HG02981 (cell line): Measurements from ENCODE around the gene CHP1.
A peak's percentile ranks its signal among the peaks of the same experiment; 100 is the strongest.
"Not testable (repeated sequence)": the region's sequence is repeated elsewhere in the genome, so short reads cannot be mapped to it uniquely, and the experiment has no call there.

ENCODE experiments used
- ATAC-seq: cut with Tn5 transposase; IDR thresholded peaks from one replicate; pipeline ENCODE4 v1.9.1; 2021; ENCODE audit warnings: mild to moderate bottlenecking, moderate library complexity; ENCODE audit not compliant: unreplicated experiment

CHP1 gene

GRCh38 chr15:41256103-41256502 lies 25.0 kb downstream of the CHP1 start:
- no peak for ATAC-seq

DNA sequence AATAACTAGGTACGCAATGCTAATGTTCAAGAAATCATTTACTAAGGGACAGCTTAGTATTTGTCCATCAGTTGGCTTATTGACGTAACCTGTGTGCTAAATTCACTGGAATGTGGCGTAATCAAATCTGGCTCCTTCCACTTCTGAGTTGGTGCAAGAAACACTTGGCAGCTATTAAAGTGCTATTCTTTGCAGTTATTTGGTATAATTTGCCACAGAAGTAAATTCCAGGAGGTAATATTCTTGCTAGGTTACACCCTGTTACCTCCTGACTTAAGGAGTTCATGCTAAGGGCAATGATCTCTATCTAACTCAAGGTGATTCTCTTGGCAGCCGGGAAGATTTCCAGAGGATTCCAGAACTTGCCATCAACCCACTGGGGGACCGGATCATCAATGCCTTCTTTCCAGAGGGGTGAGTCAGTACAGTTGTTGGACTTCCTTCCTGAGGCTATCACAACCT lies 25.5 kb downstream of the CHP1 start:
- no peak for ATAC-seq

GRCh38 chr15:41258750-41259471 lies 27.8 kb downstream of the CHP1 start:
- no peak for ATAC-seq

GRCh38 chr15:41259546-41260189 lies 28.6 kb downstream of the CHP1 start:
- ATAC-seq: no peak

GRCh38 chr15:41260924-41261323 lies 29.9 kb downstream of the CHP1 start:
- ATAC-seq: not testable (repeated sequence)

DNA sequence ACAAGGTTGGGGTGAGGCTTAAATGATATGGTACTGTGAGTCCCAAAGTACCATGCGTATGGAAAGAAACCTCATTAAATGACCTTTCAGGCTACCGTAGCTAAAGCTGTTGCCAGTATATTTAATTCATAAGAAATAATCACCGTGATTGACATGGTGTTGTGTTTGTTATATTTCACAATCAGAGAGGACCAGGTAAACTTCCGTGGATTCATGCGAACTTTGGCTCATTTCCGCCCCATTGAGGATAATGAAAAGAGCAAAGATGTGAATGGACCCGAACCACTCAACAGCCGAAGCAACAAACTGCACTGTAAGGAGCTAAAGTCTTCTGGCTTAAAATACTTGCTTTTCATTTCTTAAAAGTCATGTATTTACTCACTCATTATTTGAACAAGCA lies 31.5 kb downstream of the CHP1 start:
- ATAC-seq: no peak

- no peak for ATAC-seq
These were observed 32.9 kb downstream of the CHP1 start for GRCh38 chr15:41263891-41264351.

GRCh38 chr15:41269887-41270286 lies 38.8 kb downstream of the CHP1 start:
- ATAC-seq: no peak

DNA sequence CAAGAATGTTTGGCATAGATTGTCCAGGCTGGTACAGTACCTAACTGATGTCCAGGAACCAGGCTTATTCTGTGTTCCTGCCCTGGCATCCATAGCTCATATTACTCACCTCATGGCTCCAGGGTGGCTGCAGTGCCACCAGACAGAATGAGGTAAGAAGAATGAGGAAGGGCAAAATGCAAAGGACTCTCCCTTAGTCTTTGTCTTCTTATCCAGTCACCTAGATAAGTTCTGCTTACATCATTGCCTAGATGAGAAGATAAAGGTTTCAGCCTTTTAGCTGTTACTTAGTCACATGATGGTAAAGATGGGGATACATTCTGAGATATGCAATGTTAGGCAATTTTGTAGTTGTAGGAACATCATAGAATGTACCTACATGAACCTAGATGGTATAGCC lies 45.8 kb downstream of the CHP1 start:
- ATAC-seq: no peak

- no peak for ATAC-seq
These were observed 47.3 kb downstream of the CHP1 start for GRCh38 chr15:41278319-41278718.

- no peak for ATAC-seq
These were observed 48.6 kb downstream of the CHP1 start for GRCh38 chr15:41279535-41280283.

DNA sequence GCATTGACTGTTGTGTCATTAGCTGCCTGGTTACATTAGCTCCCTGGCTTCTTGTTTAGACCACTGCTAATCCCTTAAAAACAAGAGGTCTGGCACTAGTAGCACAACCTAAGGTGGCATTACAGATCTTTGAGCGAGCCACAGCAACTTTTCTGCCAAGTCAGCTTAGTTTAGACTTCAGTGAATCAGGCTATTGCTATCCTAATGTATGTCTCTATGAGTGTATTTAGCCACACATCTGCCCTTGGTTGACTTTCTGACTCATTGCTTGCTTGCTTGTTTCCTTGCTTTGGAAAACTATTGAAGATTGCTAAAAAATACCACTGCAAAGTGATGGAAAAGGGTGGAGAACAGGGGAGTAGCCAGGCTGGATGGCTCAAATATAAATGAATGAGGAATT lies 50.2 kb downstream of the CHP1 start:
- no peak for ATAC-seq

- ATAC-seq: not testable (repeated sequence)
These were observed 51.4 kb downstream of the CHP1 start for GRCh38 chr15:41282436-41282835.

GRCh38 chr15:41282980-41283652 lies 52.0 kb downstream of the CHP1 start:
- not testable (repeated sequence) for ATAC-seq

DNA sequence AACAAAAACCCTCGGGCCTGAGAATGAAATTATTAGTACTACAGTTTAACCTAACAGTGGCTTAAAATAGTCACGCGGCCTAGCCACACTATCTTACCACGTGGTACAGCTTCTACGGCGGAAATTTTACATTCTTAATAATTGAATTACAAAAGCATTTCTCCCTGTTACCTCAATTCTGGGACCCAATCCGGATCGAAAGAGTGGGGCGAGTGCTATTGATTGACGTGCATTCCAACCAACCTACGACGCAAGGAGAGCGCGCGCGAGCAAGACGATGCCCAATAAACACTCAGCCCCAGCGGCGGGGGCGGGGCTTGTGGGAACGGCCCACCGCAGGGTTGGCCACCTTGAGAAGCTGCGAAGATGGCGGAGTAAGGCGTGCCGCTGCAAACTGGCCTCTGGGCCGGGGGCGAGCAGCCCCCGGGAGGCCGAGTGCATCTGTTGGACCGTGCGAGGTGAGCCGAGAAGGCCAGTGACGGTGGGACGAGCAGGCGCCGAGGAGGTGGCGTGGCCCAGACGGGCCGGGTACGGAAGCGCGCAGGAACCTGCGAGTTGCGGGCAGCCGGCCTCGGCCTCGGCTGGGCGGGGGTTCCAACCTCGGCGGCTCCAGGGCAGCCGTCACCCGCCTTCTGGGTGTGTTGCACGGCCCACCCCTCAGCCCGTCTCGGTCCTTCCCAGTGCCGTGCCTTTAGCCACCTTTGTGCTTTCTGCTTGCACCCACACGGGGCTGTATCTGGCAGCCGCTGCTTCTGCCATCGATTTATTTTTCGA lies 52.8 kb downstream of the CHP1 start:
- ATAC-seq: peak; percentile 95

- no peak for ATAC-seq
These were observed 53.5 kb downstream of the CHP1 start for GRCh38 chr15:41284427-41285177.

- ATAC-seq: no peak
These were observed 54.2 kb downstream of the CHP1 start for GRCh38 chr15:41285285-41285684.

DNA sequence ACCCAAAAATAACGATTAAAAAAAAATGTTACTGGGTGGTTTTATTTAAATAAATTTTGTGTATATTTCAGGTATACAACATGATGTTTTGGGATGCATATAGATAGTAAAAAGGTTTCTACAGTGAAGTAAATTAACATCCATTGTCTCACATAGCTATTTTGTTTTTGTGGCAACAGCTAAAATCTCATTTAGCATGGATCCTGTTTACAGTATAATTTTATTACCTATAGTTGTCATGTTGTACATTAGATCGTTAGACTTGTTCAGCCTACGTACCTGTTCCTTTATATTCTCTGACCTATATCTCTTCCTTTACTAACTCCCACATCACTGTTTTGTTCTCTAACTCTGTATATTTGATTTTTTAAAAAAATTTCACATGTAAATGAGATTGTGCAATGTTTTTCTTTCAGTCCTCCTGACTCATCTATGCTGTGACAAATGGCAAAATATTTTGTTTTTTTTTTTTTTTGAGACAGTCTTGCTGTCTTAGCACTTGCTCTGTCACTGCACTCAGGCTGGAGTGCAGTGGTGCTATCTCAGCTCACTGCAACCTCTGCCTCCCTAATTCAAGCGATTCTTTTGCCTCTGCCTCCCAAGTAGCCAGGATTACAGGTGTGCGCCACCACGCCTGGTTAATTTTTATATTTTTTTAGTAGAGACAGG lies 55.7 kb downstream of the CHP1 start:
- no peak for ATAC-seq

- ATAC-seq: no peak
These were observed 57.4 kb downstream of the CHP1 start for GRCh38 chr15:41288464-41288863.
